Measurements from ENCODE around the gene TGIF1. TPM values are rescaled to one million over a fixed set of nuclear protein-coding genes. Genes with fewer than 3 reads are reported as not detected.

Gene TGIF1
- total and polyA plus RNA-seq, 5 donors from 2014 or later = 37.3 to 86.8 (median 43.5) TPM

- peaks cover 20% of the 10 kb centered on the region for H3K36me3 Mint-ChIP-seq
- H3K4me3 Mint-ChIP-seq = peak overlapping the region; percentile 96 to 98 (median 96)
- H3K4me1 ChIP-seq (ENCODE audit: control insufficient read depth, insufficient read depth, low read length, poor library complexity, severe bottlenecking) = peaks cover 61% of the 10 kb centered on the region
- H3K27me3 ChIP-seq (ENCODE audit: control insufficient read depth, insufficient read depth, low read length) = no peaks in the 10 kb centered on the region
- no peaks in the 10 kb centered on the region for H3K9me3 ChIP-seq (ENCODE audit: control insufficient read depth in 2 of 2, low read length in 2 of 2)
- peaks cover 22 to 76% (median 56%) of the 10 kb centered on the region in 4 donors for H3K4me1 Mint-ChIP-seq
- H3K36me3 ChIP-seq (ENCODE audit: control insufficient read depth, insufficient read depth, low read length) = peaks cover 2% of the 10 kb centered on the region
- H3K27me3 Mint-ChIP-seq = peaks cover 55% of the 10 kb centered on the region
- H3K4me3 ChIP-seq (ENCODE audit: low read depth, low read length) = peak overlapping the region; percentile 80
- H3K27ac ChIP-seq (ENCODE audit: insufficient read depth, low read length, poor library complexity, severe bottlenecking) = peak overlapping the region; percentile 97
- peak overlapping the region; percentile 98 to 99 (median 99) for H3K27ac Mint-ChIP-seq
- peaks cover 0 to 3% (median 0%) of the 10 kb centered on the region in 7 donors for H3K9me3 Mint-ChIP-seq
- peak; percentile 14 to 43 (median 33) for DNase-seq
- no peak for ATAC-seq (ENCODE audit: low read depth in 2 of 2)
Measured at GRCh38 chr18:3453540-3454364, 3.8 kb downstream of the TGIF1 start.

GRCh38 chr18:3454365-3455089, 4.6 kb downstream of the TGIF1 start:
- H3K36me3 ChIP-seq (ENCODE audit: control insufficient read depth, insufficient read depth, low read length) = peaks cover 2% of the 10 kb centered on the region
- H3K36me3 Mint-ChIP-seq = peaks cover 27% of the 10 kb centered on the region
- H3K27ac Mint-ChIP-seq = peak overlapping the region; percentile 91 to 99 (median 98)
- H3K9me3 Mint-ChIP-seq = peaks cover 0 to 2% (median 0%) of the 10 kb centered on the region in 7 donors
- H3K27ac ChIP-seq (ENCODE audit: insufficient read depth, low read length, poor library complexity, severe bottlenecking) = peak overlapping the region; percentile 97
- ATAC-seq (ENCODE audit: low read depth in 2 of 2) = no peak
- H3K4me3 Mint-ChIP-seq = peak overlapping the region; percentile 96 to 98 (median 96)
- DNase-seq = peak; percentile 24 to 65 (median 56)
- H3K4me3 ChIP-seq (ENCODE audit: low read depth, low read length) = peak overlapping the region; percentile 80
- no peaks in the 10 kb centered on the region for H3K27me3 ChIP-seq (ENCODE audit: control insufficient read depth, insufficient read depth, low read length)
- H3K4me1 ChIP-seq (ENCODE audit: control insufficient read depth, insufficient read depth, low read length, poor library complexity, severe bottlenecking) = peaks cover 64% of the 10 kb centered on the region
- peaks cover 25 to 79% (median 61%) of the 10 kb centered on the region in 4 donors for H3K4me1 Mint-ChIP-seq
- no peaks in the 10 kb centered on the region for H3K9me3 ChIP-seq (ENCODE audit: control insufficient read depth in 2 of 2, low read length in 2 of 2)
- H3K27me3 Mint-ChIP-seq = peaks cover 50% of the 10 kb centered on the region

GRCh38 chr18:3455090-3455635, 5.2 kb downstream of the TGIF1 start:
- peak overlapping the region; percentile 80 for H3K4me3 ChIP-seq (ENCODE audit: low read depth, low read length)
- ATAC-seq (ENCODE audit: low read depth in 2 of 2) = no peak
- peaks cover 60% of the 10 kb centered on the region for H3K4me1 ChIP-seq (ENCODE audit: control insufficient read depth, insufficient read depth, low read length, poor library complexity, severe bottlenecking)
- peaks cover 2% of the 10 kb centered on the region for H3K36me3 ChIP-seq (ENCODE audit: control insufficient read depth, insufficient read depth, low read length)
- Mint-ChIP-seq H3K27me3 (peaks cover 50% of the 10 kb centered on the region), H3K4me1 (peaks cover 27 to 83% (median 62%) of the 10 kb centered on the region in 4 donors), H3K4me3 (peak overlapping the region; percentile 96 to 98 (median 96)), H3K36me3 (peaks cover 28% of the 10 kb centered on the region), H3K9me3 (peaks cover 0 to 2% (median 0%) of the 10 kb centered on the region in 7 donors), H3K27ac (peak overlapping the region; percentile 38 to 99 (median 90))
- peak overlapping the region; percentile 97 for H3K27ac ChIP-seq (ENCODE audit: insufficient read depth, low read length, poor library complexity, severe bottlenecking)
- no peaks in the 10 kb centered on the region for H3K9me3 ChIP-seq (ENCODE audit: control insufficient read depth in 2 of 2, low read length in 2 of 2)
- DNase-seq = no peak
- no peaks in the 10 kb centered on the region for H3K27me3 ChIP-seq (ENCODE audit: control insufficient read depth, insufficient read depth, low read length)

GRCh38 chr18:3455907-3456685, 6.1 kb downstream of the TGIF1 start:
- Histone ChIP-seq H3K9me3 (ENCODE audit: control insufficient read depth in 2 of 2, low read length in 2 of 2) (peaks cover 0 to 2% of the 10 kb centered on the region in 2 experiments), H3K4me1 (ENCODE audit: control insufficient read depth, insufficient read depth, low read length, poor library complexity, severe bottlenecking) (peaks cover 54% of the 10 kb centered on the region), H3K27me3 (ENCODE audit: control insufficient read depth, insufficient read depth, low read length) (no peaks in the 10 kb centered on the region), H3K27ac (ENCODE audit: insufficient read depth, low read length, poor library complexity, severe bottlenecking) (no peak overlapping the region), H3K4me3 (ENCODE audit: low read depth, low read length) (no peak overlapping the region), H3K36me3 (ENCODE audit: control insufficient read depth, insufficient read depth, low read length) (peaks cover 2% of the 10 kb centered on the region)
- H3K4me1 Mint-ChIP-seq = peaks cover 27 to 80% (median 60%) of the 10 kb centered on the region in 4 donors
- ATAC-seq (ENCODE audit: low read depth in 2 of 2) (no peak), DNase-seq (no peak)
- H3K27me3 Mint-ChIP-seq = peaks cover 41% of the 10 kb centered on the region
- H3K27ac Mint-ChIP-seq = peak overlapping the region in 2 of 3 donors; percentile 95 to 97
- H3K9me3 Mint-ChIP-seq = peaks cover 0 to 2% (median 0%) of the 10 kb centered on the region in 7 donors
- peaks cover 31% of the 10 kb centered on the region for H3K36me3 Mint-ChIP-seq
- H3K4me3 Mint-ChIP-seq = peak overlapping the region in 1 of 4 donors; percentile 96

GRCh38 chr18:3456686-3457069, 6.7 kb downstream of the TGIF1 start:
- DNase-seq = no peak
- Mint-ChIP-seq H3K27me3 (peaks cover 36% of the 10 kb centered on the region), H3K36me3 (peaks cover 31% of the 10 kb centered on the region), H3K27ac (peak overlapping the region; percentile 89 to 97 (median 95)), H3K4me1 (peaks cover 27 to 78% (median 58%) of the 10 kb centered on the region in 4 donors), H3K9me3 (peaks cover 0 to 3% (median 0%) of the 10 kb centered on the region in 7 donors), H3K4me3 (peak overlapping the region in 2 of 4 donors; percentile 54 to 59)
- no peak for ATAC-seq (ENCODE audit: low read depth in 2 of 2)
- H3K27me3 ChIP-seq (ENCODE audit: control insufficient read depth, insufficient read depth, low read length) = no peaks in the 10 kb centered on the region
- peaks cover 48% of the 10 kb centered on the region for H3K4me1 ChIP-seq (ENCODE audit: control insufficient read depth, insufficient read depth, low read length, poor library complexity, severe bottlenecking)
- H3K9me3 ChIP-seq (ENCODE audit: control insufficient read depth in 2 of 2, low read length in 2 of 2) = peaks cover 4 to 8% of the 10 kb centered on the region in 2 experiments
- H3K4me3 ChIP-seq (ENCODE audit: low read depth, low read length) = no peak overlapping the region
- peaks cover 2% of the 10 kb centered on the region for H3K36me3 ChIP-seq (ENCODE audit: control insufficient read depth, insufficient read depth, low read length)
- H3K27ac ChIP-seq (ENCODE audit: insufficient read depth, low read length, poor library complexity, severe bottlenecking) = peak overlapping the region; percentile 37

DNA sequence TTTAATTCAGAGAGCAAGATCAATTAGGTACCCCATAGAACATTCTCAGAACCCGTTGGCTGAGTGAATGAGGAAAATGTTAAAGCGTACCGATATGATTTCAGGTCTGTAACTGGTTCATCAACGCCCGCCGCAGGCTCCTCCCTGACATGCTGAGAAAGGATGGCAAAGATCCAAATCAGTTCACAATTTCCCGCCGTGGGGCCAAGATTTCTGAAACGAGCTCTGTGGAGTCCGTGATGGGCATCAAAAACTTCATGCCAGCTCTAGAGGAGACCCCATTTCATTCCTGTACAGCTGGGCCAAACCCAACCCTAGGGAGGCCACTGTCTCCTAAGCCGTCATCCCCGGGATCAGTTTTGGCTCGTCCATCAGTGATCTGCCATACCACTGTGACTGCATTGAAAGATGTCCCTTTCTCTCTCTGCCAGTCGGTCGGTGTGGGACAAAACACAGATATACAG, 7.3 kb downstream of the TGIF1 start:
- Mint-ChIP-seq H3K27me3 (peaks cover 29% of the 10 kb centered on the region), H3K27ac (peak overlapping the region; percentile 89 to 97 (median 95)), H3K9me3 (peaks cover 0 to 8% (median 4%) of the 10 kb centered on the region in 7 donors), H3K4me1 (peaks cover 27 to 77% (median 57%) of the 10 kb centered on the region in 4 donors), H3K4me3 (peak overlapping the region in 3 of 4 donors; percentile 54 to 74 (median 59)), H3K36me3 (peaks cover 37% of the 10 kb centered on the region)
- Histone ChIP-seq H3K4me1 (ENCODE audit: control insufficient read depth, insufficient read depth, low read length, poor library complexity, severe bottlenecking) (peaks cover 42% of the 10 kb centered on the region), H3K9me3 (ENCODE audit: control insufficient read depth in 2 of 2, low read length in 2 of 2) (peaks cover 9 to 10% of the 10 kb centered on the region in 2 experiments), H3K27me3 (ENCODE audit: control insufficient read depth, insufficient read depth, low read length) (no peaks in the 10 kb centered on the region), H3K4me3 (ENCODE audit: low read depth, low read length) (no peak overlapping the region), H3K36me3 (ENCODE audit: control insufficient read depth, insufficient read depth, low read length) (peaks cover 2% of the 10 kb centered on the region), H3K27ac (ENCODE audit: insufficient read depth, low read length, poor library complexity, severe bottlenecking) (peak overlapping the region; percentile 37)
- DNase-seq (no peak), ATAC-seq (ENCODE audit: low read depth in 2 of 2) (no peak)
